ENCODE results near the gene UNKL.
"Not testable (repeated sequence)": the region's sequence is repeated elsewhere in the genome, so short reads cannot be mapped to it uniquely, and the experiment has no call there.

Gene UNKL

DNA sequence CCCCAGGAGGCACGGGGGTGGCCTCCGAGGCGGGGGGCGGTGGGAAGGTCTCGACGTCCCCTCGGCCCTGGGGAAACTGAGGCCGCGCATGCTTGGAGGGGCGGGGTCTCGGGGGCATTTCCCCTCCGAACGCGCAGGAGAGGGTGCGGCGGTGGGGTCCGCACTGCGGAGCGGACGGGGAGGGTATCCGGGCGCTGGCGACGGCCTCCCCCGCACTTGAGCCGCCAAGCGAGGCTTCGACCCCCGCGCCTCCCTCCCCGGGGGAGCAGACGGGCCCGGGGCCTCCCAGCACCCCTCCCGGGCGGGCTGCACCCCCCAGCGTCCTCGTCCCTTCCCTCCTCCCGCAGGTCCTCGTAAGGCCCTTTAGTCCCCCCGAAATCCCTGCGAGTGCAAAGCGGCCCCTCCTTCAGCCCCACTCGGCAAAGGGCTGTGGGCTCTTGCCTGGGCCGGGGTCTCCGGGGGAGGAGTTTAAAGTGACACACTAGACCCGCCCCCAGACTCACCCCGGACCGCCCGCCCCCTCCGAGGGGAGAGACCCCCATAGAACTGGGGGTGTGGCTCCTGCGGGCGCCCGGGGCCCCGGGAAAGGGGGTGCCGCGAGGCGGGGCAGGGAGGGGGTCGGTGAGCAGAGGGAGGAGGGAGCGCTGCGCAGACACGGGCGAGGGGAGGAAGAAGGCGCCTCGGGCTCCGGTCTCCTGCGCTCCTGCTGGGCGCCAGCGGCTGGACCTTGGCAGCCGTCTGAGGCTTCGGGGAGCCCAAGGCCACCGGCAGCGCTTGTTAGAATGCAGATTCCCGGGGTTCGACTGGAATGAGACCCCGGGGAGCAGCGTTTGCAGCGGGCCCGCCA lies 80.4 kb downstream of the UNKL start:
- no peak for DNase-seq

DNA sequence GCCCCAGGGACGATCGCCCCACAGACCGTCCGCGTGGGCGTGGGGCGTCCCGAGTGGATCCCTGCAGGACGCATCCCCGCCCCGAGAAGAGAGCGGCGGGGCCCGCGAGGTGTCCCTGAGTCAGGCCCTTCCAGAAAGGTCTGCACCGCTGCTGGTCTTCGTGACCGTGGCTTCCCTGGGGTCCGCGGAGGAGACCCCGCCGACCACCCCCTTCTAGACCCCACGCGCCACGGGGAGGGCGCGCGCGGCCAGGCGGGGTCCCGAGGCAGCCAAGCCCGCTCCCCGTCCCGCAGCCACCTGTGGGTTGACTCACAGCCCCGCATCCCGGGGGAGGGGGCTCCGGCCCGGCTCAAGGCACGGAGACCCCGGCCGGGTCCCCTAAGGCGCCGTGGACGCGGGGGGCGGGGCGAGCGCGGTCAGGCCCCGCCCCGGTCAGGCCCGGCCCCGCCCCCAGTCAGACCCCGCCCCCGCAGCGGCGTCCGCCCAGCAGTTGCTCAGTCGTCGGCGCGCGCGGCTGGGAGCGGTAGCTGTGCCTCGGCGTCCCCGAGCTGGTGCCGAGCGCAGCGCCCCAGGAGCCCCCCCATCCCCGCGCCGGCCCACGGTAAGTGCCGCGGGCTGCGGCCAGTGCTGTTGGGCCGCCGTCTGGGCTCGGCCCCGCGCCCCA lies 81.2 kb downstream of the UNKL start, which contains the start of gene BAIAP3:
Gene BAIAP3, plus strand, starts transcription at position 497 of the 664 bp plus-strand sequence. CDS start 4,905 bp downstream, outside the sequence.
- no peak for DNase-seq

GRCh38 chr16:1332618-1333148 lies 81.8 kb downstream of the UNKL start:
- DNase-seq = no peak

DNA sequence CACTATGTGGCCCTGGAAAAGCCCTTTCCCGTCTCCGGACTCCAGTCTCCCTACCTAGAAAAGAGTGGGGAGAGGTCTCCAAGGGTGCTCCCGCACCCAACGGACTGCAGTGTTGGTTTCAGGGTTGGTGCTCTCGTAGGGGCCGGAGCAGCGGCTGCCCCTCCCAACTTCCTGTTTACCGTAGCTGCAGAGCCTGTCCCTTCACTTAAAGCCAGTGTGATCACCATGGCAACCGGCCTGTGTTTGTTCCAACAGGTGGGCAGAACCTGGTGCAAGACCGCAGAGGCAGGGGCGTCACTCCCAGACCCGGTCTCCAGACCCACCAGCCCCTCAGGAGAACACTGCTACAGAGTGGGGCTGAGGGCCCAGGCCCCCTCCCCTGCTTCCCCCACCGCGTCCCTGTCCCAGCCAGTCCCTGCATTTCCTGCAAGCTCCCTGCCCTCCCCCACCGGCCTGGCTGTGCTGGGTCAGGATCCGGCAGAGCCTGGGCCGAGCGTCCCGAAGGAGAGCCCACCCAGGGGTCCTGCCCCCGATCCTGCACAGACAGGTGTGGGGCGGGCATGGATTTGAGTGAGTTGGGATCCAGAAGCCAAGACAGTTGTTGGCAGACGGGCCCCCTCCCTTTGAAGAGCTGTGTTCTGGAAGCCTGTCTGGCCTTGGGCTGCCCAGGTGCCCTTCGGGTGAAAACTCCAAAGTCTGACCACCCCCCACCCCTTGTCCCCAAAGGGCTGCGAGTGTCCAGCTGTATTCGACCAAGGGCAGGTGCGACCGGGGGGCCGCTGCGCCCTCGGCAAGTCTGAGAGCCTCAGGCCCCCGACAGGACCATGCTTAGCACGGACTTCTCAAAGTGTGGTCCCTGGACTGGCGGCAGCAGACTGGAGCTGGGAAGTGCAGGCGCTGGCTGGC lies 82.5 kb downstream of the UNKL start:
- DNase-seq = no peak

GRCh38 chr16:1330931-1331711 lies 83.4 kb downstream of the UNKL start:
- DNase-seq = no peak

DNA sequence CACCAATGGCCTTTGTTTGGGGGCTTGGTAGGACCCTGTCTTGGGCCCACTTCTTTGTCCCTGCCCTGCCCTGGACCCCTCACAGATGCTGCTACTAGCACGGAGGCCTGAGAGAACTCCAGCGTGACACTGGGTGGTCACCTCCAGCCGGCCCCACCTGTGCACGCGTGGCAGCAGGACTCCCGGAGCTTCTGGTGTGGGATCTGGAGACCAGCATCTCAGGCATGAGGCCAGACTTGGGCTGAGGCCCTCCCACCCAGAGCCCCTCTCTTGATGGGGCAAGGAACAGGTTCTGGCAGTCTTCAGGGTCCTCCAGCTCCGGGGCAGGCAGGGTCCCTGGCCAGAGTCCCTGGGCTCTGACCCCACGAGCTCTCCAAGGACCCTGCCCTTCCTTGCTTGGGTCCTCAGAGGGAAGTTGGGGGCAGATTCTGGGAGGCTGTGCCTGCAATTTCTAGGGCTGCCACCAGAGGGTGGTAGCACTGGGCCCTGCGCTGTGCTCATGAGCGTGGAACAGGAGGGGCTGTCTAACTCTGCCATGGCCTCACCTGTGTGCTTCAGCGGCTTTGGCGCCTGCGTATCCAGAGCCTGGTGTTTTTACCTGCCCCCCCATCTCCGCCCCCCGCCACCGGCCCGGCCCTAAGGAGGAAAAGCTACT lies 84.1 kb downstream of the UNKL start:
- DNase-seq = no peak

GRCh38 chr16:1328961-1329360 lies 85.5 kb downstream of the UNKL start:
- DNase-seq = not testable (repeated sequence)

- DNase-seq = not testable (repeated sequence)
Observed at GRCh38 chr16:1328136-1328535, 86.4 kb downstream of the UNKL start.

DNA sequence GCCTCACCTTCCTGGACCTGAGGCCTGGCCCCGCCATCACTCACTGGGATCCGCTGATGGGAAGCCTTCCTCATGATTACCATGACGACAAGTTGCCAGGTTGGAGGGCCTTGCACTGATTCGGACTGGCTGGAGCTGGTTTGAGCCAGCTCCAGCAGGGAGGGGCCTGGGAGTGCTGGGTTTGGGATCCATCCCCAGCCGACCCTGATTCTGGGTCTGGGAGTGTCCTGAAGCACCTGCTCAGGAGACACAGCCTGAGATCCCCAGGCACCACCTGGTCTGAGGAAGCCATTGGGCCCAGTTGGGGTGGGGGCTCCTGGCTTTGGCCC lies 86.9 kb downstream of the UNKL start:
- no peak for DNase-seq

DNA sequence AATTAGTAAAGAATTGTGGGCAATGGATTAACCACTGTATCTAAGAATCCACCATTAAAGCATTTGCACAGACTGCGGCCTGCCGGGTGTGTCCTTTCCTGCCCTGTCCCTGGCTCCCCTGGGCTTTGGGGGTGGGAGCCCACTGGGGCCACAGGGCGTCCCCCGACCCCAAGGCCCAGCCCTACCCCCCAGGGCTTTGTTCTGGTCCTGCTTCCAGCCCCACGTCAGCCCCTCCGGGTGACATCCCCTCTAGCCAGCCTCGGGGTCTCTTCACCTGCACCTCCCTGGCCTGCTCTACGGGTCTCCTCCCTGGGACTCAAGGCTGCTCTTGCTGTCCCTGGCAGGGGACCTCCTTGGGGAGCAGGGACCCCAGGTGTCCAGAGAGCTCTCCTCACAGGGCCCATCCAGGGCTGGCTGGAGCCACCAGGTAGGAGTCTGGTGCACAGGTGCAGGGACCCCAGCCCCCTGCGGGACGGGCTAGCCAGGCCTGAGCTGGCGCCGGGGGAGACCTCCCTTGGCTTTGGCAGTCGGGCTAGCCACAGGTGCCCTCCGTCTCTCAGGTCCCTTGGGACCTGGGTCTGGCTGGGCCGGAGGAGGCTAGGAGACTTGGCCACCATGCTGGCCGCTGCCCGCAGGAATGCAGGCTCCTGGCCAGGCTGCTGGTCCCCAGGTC lies 87.4 kb downstream of the UNKL start:
- no peak for DNase-seq

GRCh38 chr16:1326391-1326790 lies 88.1 kb downstream of the UNKL start:
- no peak for DNase-seq

- DNase-seq = no peak
Observed at GRCh38 chr16:1325673-1326371, 88.7 kb downstream of the UNKL start.

DNA sequence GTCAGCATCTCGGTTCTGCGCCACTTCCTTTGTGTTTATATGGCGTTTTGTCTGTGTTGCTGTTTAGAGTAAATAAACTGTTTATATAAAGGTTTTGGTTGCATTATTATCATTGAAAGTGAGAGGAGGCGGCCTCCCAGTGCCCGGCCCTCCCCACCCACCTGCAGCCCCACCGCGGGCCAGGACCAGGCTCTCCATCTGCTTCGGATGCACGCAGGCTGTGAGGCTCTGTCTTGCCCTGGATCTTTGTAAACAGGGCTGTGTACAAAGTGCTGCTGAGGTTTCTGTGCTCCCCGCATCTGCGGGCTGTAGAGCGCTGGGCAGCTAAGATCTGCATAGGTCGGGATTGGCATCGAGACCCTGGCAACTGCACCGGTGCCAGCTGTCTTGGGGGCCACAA lies 89.2 kb downstream of the UNKL start:
- no peak for DNase-seq

DNA sequence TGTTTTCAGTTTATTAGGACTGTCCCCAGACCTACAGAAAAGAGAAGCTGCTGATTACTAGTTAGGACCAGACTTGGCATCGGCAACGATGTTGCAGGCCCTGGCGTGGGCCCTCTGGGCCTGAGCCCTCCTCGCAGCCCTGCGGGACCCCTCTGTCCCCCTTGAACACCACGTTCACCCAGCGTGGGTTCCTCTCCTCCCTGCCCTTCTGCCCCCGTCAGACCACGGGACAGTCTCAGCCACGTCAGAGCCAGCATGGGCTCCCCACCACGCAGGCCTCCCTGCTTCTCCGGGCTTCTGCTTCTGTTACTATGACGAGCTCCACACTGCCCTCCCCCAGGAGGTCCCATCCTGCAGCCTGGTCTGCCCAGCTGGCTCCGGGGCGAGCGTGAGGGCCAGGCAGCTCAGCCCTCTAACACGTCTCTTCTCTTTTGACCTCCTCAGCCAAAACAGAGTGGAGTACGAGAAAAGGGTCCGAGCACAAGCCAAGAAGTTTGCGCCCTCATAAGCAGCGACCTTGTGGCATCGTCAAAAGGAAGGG lies 90.1 kb downstream of the UNKL start:
- no peak for DNase-seq

- DNase-seq = no peak
Observed at GRCh38 chr16:1323296-1324239, 90.9 kb downstream of the UNKL start.

DNA sequence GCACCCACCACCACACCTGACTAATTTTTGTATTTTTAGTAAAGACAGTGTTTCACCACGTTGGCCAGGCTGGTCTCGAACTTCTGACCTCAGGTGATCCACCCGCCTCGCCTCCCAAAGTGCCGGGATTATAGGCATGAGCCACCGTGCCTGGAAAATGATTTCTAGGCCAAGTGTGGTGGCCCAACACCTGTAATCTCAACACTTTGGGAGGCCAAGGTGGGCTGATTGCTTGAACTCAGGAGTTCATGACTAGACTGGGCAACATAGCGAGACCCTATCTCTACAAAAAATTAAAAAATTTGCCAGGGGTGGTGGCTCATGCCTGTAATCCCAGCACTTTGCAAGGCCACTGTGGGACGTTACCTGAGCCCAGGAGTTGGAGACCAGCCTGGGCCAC lies 92.1 kb downstream of the UNKL start:
- no peak for DNase-seq

DNA sequence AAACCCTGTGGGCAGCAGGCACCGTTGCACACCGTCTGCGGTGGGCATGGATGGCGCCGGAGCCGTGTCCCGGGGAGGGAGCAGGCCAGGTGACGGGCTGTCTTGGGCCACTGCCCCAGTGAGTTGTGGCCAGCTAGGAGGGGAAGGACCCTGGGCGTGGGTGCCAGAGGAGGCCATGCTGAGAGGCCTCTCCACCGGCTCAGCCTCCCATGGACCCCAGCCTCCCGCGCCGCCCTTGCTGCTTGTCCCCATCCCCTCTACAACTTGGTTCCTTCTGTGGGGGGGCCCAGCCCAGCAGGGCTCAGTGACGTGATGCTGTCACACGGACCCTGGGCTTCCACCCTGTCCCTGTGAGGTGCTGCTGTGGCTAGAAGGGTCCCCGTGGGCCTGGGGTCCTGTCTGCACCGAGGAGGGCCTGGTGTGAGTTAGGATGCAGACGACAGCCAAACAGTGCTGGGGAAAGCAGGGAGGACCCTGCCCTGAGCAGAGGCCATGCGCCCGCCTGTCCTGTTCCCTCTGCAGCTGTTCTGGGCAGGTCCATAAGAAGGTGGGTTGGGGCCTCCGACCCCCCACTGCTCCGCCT lies 93.8 kb downstream of the UNKL start:
- DNase-seq = no peak

DNA sequence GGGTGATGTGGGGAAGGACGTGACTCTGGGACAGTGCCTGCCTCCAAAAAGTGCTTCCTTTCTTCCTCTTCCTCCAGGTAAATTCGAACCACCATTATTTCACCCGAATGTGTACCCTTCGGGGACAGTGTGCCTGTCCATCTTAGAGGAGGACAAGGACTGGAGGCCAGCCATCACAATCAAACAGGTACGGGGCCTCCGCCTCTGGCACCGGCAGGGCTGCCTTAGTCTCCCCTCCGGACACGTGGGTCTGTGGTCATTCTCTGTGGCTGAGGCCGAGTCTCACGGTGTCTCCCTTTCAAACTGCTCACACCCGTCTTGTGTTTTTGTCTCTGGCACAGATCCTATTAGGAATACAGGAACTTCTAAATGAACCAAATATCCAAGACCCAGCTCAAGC lies 94.4 kb downstream of the UNKL start:
- no peak for DNase-seq

GRCh38 chr16:1319041-1319440 lies 95.5 kb downstream of the UNKL start:
- DNase-seq = no peak

All from activated T-cell treated with anti-CD3 and anti-CD28 coated beads for 4 hours (primary cell).